Glutamatergic neuron (in vitro differentiated cells): ENCODE results near the gene XYLT1. TPM values are rescaled to one million over a fixed set of nuclear protein-coding genes. Genes with fewer than 3 reads are reported as not detected.

ENCODE experiments used
- DNase-seq: peaks from one replicate; pipeline ENCODE4 v3.0.0; 2022
- H3K27ac Mint-ChIP-seq: one replicate; pipeline ENCODE4 v1.8.0; 2020; ENCODE audit warnings: mild to moderate bottlenecking, mixed read lengths, inconsistent platforms; ENCODE audit not compliant: unreplicated experiment
- H3K27me3 Mint-ChIP-seq: one replicate; pipeline ENCODE4 v1.8.0; 2020; ENCODE audit warnings: mild to moderate bottlenecking, moderate library complexity, mixed read lengths, inconsistent platforms; ENCODE audit not compliant: unreplicated experiment
- H3K36me3 Mint-ChIP-seq: one replicate; pipeline ENCODE4 v1.8.0; 2020; ENCODE audit warnings: mild to moderate bottlenecking, mixed read lengths, inconsistent platforms; ENCODE audit not compliant: unreplicated experiment
- H3K4me1 Mint-ChIP-seq: one replicate; pipeline ENCODE4 v1.8.0; 2020; ENCODE audit warnings: mild to moderate bottlenecking, low read depth, mixed read lengths, inconsistent platforms; ENCODE audit not compliant: unreplicated experiment
- H3K4me3 Mint-ChIP-seq: one replicate; pipeline ENCODE4 v1.8.0; 2020; ENCODE audit warnings: mild to moderate bottlenecking, mixed read lengths, inconsistent platforms; ENCODE audit not compliant: unreplicated experiment
- H3K9me3 Mint-ChIP-seq: one replicate; pipeline ENCODE4 v1.8.0; 2020; ENCODE audit warnings: mild to moderate bottlenecking, moderate library complexity, mixed read lengths, inconsistent platforms; ENCODE audit not compliant: unreplicated experiment
- total RNA-seq: library from RNA; stranded (reverse); fragmentation: NEBNext Ultra II Directional; extraction: Animal tissue kit (Norgen Biotek cat#: 25700); gene quantifications from one replicate; pipeline ENCODE4 v1.2.1, GENCODE V29; 2021; ENCODE audit not compliant: unreplicated experiment
- TF ChIP-seq, protein P1 (sequence below): fragments of 200-600 bp; sonication (generic); IDR thresholded peaks from one replicate; pipeline ENCODE4 v1.5.0; 2021; ENCODE audit not compliant: partially characterized antibody, unreplicated experiment

The XYLT1 gene
- total RNA-seq, 1 donor from 2014 or later: 18.4 TPM

DNA sequence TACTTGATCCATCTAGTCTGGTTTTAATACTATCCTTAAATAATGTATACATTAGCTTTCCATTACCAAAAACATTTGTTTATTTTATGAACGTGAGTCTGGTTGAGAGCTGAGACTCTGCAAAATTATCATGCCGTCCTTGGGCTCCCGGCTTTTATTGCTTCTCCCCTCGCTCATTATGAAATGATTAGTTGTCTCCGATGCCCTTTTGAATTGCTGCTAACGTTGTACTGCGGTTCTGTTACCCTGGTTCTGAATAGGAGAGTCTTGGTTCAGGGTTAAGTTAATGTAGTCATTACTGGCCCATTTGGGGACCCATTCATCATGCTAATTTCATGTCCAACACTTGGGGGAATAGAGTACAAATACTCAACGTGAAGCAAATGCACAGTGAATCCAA is 12.8 kb downstream of the XYLT1 start:
- H3K27me3 Mint-ChIP-seq: peaks cover under 1% of the 10 kb centered on the region
- H3K27ac Mint-ChIP-seq: no peak overlapping the region
- no peak overlapping the region for H3K4me3 Mint-ChIP-seq
- peaks cover 2% of the 10 kb centered on the region for H3K9me3 Mint-ChIP-seq
- TF ChIP-seq, protein P1, sequence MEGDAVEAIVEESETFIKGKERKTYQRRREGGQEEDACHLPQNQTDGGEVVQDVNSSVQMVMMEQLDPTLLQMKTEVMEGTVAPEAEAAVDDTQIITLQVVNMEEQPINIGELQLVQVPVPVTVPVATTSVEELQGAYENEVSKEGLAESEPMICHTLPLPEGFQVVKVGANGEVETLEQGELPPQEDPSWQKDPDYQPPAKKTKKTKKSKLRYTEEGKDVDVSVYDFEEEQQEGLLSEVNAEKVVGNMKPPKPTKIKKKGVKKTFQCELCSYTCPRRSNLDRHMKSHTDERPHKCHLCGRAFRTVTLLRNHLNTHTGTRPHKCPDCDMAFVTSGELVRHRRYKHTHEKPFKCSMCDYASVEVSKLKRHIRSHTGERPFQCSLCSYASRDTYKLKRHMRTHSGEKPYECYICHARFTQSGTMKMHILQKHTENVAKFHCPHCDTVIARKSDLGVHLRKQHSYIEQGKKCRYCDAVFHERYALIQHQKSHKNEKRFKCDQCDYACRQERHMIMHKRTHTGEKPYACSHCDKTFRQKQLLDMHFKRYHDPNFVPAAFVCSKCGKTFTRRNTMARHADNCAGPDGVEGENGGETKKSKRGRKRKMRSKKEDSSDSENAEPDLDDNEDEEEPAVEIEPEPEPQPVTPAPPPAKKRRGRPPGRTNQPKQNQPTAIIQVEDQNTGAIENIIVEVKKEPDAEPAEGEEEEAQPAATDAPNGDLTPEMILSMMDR: no peak
- no peaks in the 10 kb centered on the region for H3K36me3 Mint-ChIP-seq
- DNase-seq: no peak
- peaks cover 31% of the 10 kb centered on the region for H3K4me1 Mint-ChIP-seq

DNA sequence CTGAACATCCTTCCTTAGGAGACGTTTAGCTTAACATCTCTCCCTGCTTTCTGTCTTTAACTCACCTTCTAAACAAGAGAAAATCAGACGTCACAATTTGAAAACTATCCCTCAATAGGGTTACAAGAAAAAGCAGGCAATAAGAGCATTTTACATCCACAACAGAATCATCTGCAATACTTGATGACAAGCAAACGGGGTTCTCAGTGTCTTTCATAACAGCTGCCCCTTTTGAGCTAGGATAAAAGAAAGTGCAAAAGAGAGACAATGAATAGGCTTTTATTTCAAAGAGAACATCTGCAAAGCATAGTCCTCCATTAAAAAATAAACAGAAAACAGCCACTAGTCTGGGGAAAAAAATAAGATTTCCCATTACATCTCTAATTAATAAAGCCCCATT is 13.2 kb downstream of the XYLT1 start:
- TF ChIP-seq, protein P1: no peak
- no peak overlapping the region for H3K4me3 Mint-ChIP-seq
- no peak overlapping the region for H3K27ac Mint-ChIP-seq
- no peaks in the 10 kb centered on the region for H3K9me3 Mint-ChIP-seq
- peaks cover 32% of the 10 kb centered on the region for H3K4me1 Mint-ChIP-seq
- no peak for DNase-seq
- H3K27me3 Mint-ChIP-seq: no peaks in the 10 kb centered on the region
- no peaks in the 10 kb centered on the region for H3K36me3 Mint-ChIP-seq

DNA sequence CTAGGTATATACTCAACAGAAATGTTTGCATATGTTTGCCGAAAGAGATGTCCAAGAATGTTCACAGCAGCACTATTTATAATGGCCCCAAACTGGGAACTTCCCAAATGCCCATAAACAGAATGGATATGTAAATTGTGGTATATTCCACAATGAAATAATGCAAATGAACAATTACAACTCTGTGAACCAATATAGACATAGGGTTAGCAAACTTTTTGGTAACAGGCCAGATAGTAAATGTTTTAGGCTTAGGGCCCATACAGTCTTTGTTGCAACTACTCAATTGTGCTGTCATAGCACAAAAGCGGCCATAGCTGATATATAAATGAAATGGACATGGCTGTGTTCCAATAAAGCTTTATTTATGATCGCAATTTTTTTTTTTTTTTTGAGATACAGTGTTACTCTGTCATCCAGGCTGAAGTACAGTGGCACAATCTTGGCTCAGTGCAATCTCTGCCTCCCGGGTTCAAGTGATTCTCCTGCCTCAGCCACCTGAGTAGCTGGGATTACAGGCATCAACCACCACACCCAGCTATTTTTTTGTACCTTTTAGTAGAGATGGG is 16.5 kb downstream of the XYLT1 start:
- no peak for DNase-seq
- no peak overlapping the region for H3K27ac Mint-ChIP-seq
- peaks cover 5% of the 10 kb centered on the region for H3K27me3 Mint-ChIP-seq
- H3K9me3 Mint-ChIP-seq: no peaks in the 10 kb centered on the region
- H3K4me1 Mint-ChIP-seq: peaks cover 33% of the 10 kb centered on the region
- no peak overlapping the region for H3K4me3 Mint-ChIP-seq
- TF ChIP-seq, protein P1: no peak
- H3K36me3 Mint-ChIP-seq: no peaks in the 10 kb centered on the region

DNA sequence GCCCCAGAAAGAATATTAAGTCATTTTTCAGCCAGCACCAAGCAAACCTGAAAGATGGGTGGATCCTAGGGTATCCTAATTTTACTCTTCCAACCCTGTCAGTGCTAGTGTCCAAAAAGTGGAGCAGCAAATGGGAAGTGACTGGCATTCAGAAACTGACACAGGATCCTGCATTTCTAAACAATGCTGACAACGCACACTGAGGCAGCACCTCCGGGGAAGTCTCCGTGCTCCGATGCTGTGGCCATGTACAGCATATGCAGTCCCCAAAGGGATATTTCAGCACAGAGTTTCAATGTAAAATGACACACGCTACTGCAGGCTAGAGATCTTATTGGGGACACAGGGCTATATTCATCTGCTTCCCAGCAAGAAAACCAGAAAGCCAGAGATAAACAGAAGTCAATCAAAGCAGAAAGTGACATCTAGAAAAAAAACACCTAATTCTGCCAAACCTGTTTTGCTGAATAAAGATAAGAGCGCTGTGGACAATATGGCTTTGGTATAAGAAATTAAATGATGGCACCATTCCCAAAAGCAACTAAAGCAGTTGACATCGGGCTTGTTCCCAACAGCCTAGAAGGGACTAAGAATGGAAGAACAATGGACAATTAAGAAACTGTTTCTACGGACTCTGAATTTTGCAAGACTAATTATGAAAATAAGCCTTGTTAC is 17.3 kb downstream of the XYLT1 start:
- Mint-ChIP-seq H3K9me3 (no peaks in the 10 kb centered on the region), H3K27me3 (peaks cover 5% of the 10 kb centered on the region), H3K4me3 (peak overlapping the region; percentile 39), H3K4me1 (peaks cover 33% of the 10 kb centered on the region), H3K27ac (peak overlapping the region; percentile 46), H3K36me3 (no peaks in the 10 kb centered on the region)
- TF ChIP-seq, protein P1: no peak
- DNase-seq: no peak

DNA sequence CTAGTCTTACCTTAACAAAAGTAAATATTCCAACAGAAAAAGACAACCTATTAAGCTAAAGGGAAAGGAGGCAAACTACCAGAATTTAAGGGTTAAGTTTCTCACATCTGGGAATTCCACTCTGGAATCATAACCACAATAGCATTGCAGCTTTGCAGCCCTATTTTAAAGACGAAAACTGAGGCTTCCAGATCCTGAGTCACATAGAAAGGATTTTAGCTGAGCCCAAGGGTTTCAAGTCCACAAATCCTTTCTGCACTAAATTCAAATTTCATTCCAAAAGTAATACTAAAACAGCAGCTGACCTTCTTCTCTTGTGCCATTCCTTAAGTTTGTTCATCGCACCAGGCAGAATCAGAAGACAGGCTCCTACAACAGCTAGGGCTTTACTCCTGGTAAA is 17.8 kb downstream of the XYLT1 start:
- H3K36me3 Mint-ChIP-seq: no peaks in the 10 kb centered on the region
- H3K4me1 Mint-ChIP-seq: peaks cover 30% of the 10 kb centered on the region
- H3K27ac Mint-ChIP-seq: no peak overlapping the region
- no peak for DNase-seq
- H3K27me3 Mint-ChIP-seq: peaks cover 5% of the 10 kb centered on the region
- TF ChIP-seq, protein P1: no peak
- no peaks in the 10 kb centered on the region for H3K9me3 Mint-ChIP-seq
- peak overlapping the region; percentile 9 for H3K4me3 Mint-ChIP-seq
